H9 (cell line): Measurements from ENCODE around the gene CFAP99. TPM values are rescaled to one million over a fixed set of nuclear protein-coding genes. Genes with fewer than 3 reads are reported as not detected.
A peak's percentile ranks its signal among the peaks of the same experiment; 100 is the strongest.
"Not testable (repeated sequence)": the region's sequence is repeated elsewhere in the genome, so short reads cannot be mapped to it uniquely, and the experiment has no call there.

Experiments used
- DNase-seq: peaks from one replicate; pipeline ENCODE4 v3.0.0-alpha.2; 2017
- H2AFZ ChIP-seq: one replicate; pipeline ENCODE4 v1.6.1; 2013; ENCODE audit warnings: mild to moderate bottlenecking, low read length, control low read depth, moderate library complexity
- H2AK5ac ChIP-seq: 2 replicates; pipeline ENCODE4 v1.6.1; 2013; ENCODE audit warnings: low read length, control low read depth, mixed read lengths; ENCODE audit not compliant: insufficient read length
- H2BK120ac ChIP-seq: one replicate; pipeline ENCODE4 v1.6.1; 2013; ENCODE audit warnings: low read depth, mild to moderate bottlenecking, low read length, control low read depth, inconsistent platforms; ENCODE audit not compliant: poor library complexity, severe bottlenecking
- H2BK12ac ChIP-seq: 2 replicates; pipeline ENCODE4 v1.6.1; 2013; ENCODE audit warnings: low read length, control low read depth, mixed read lengths, low read depth; ENCODE audit not compliant: insufficient read length
- H2BK15ac ChIP-seq: 2 replicates; pipeline ENCODE4 v1.6.1; 2013; ENCODE audit warnings: low read depth, low read length, control low read depth
- H2BK20ac ChIP-seq: one replicate; pipeline ENCODE4 v1.6.1; 2013; ENCODE audit warnings: low read depth, mild to moderate bottlenecking, low read length, control low read depth, inconsistent platforms; ENCODE audit not compliant: poor library complexity, severe bottlenecking
- H2BK5ac ChIP-seq: 2 replicates; pipeline ENCODE4 v1.6.1; 2013; ENCODE audit warnings: low read length, control low read depth, mixed read lengths; ENCODE audit not compliant: insufficient read length
- H3K14ac ChIP-seq: 2 replicates; pipeline ENCODE4 v1.6.1; 2013; ENCODE audit warnings: low read length, control low read depth; ENCODE audit not compliant: insufficient read depth
- H3K18ac ChIP-seq: 2 replicates; pipeline ENCODE4 v1.6.1; 2013; ENCODE audit warnings: low read depth, mild to moderate bottlenecking, mixed read lengths, low read length, control low read depth; ENCODE audit not compliant: insufficient read length
- H3K23ac ChIP-seq: 2 replicates; pipeline ENCODE4 v1.6.1; 2013; ENCODE audit warnings: low read length, control low read depth, mixed read lengths, low read depth; ENCODE audit not compliant: insufficient read length
- H3K23me2 ChIP-seq: 2 replicates; pipeline ENCODE4 v1.6.1; 2013; ENCODE audit warnings: low read depth, mild to moderate bottlenecking, mixed read lengths, low read length, control low read depth; ENCODE audit not compliant: insufficient read length, poor library complexity, severe bottlenecking
- H3K27ac ChIP-seq: 2 replicates; pipeline ENCODE4 v1.5.1; 2013; ENCODE audit warnings: low read length, control low read depth, mixed read lengths, low read depth; ENCODE audit not compliant: insufficient read length
- H3K27me3 ChIP-seq: 2 replicates; pipeline ENCODE4 v1.6.1; 2013; ENCODE audit warnings: low read length, control low read depth, inconsistent platforms; ENCODE audit not compliant: insufficient read depth
- H3K4ac ChIP-seq: 2 replicates; pipeline ENCODE4 v1.6.1; 2013; ENCODE audit warnings: low read depth, mild to moderate bottlenecking, control low read depth, inconsistent platforms, low read length, moderate library complexity
- H3K4me1 ChIP-seq: 2 replicates; pipeline ENCODE4 v1.6.1; 2013; ENCODE audit warnings: low read length, control low read depth, inconsistent platforms; ENCODE audit not compliant: insufficient read depth
- H3K4me2 ChIP-seq: 2 replicates; pipeline ENCODE4 v1.6.1; 2013; ENCODE audit warnings: low read length, control low read depth, mixed read lengths; ENCODE audit not compliant: insufficient read length, insufficient read depth
- H3K56ac ChIP-seq: 2 replicates; pipeline ENCODE4 v1.6.1; 2013; ENCODE audit warnings: low read depth, mild to moderate bottlenecking, mixed read lengths, low read length, control low read depth; ENCODE audit not compliant: insufficient read length
- H3K79me1 ChIP-seq: 2 replicates; pipeline ENCODE4 v1.6.1; 2013; ENCODE audit warnings: low read depth, mild to moderate bottlenecking, moderate library complexity, low read length, control low read depth, inconsistent platforms; ENCODE audit not compliant: insufficient read depth, poor library complexity, severe bottlenecking
- H3K79me2 ChIP-seq: 2 replicates; pipeline ENCODE4 v1.6.1; 2013; ENCODE audit warnings: low read length, control low read depth, inconsistent platforms; ENCODE audit not compliant: insufficient read depth
- H3K9ac ChIP-seq: 2 replicates; pipeline ENCODE4 v1.6.1; 2013; ENCODE audit warnings: low read length, control low read depth, mixed read lengths; ENCODE audit not compliant: insufficient read length; ENCODE audit errors: extremely low read depth
- H3K9me3 ChIP-seq: one replicate; pipeline ENCODE4 v1.6.1; 2013; ENCODE audit warnings: low read depth, low read length, inconsistent platforms; ENCODE audit not compliant: control insufficient read depth
- H3T11ph ChIP-seq: one replicate; pipeline ENCODE4 v1.6.1; 2013; ENCODE audit warnings: mild to moderate bottlenecking, low read length, control low read depth, inconsistent platforms
- H4K20me1 ChIP-seq: one replicate; pipeline ENCODE4 v1.6.1; 2013; ENCODE audit not compliant: control insufficient read depth, insufficient read length, insufficient read depth
- H4K5ac ChIP-seq: 2 replicates; pipeline ENCODE4 v1.6.1; 2013; ENCODE audit warnings: low read depth, mild to moderate bottlenecking, mixed read lengths, low read length, control low read depth; ENCODE audit not compliant: insufficient read length
- H4K8ac ChIP-seq: replicated peaks from 2 replicates; pipeline ENCODE4 v1.6.1; 2013; ENCODE audit warnings: low read length, control low read depth, mixed read lengths, low read depth; ENCODE audit not compliant: insufficient read length
- H4K91ac ChIP-seq: 2 replicates; pipeline ENCODE4 v1.6.1; 2013; ENCODE audit warnings: low read depth, mild to moderate bottlenecking, moderate library complexity, mixed read lengths, low read length, control low read depth; ENCODE audit not compliant: insufficient read length
- H3K27ac Mint-ChIP-seq, 3 experiments: 2 replicates in 2 of 3; 3 replicates in 1 of 3; pipeline ENCODE4 v1.8.0; 2020 to 2021; ENCODE audit warnings: mixed read lengths in 3 of 3, mild to moderate bottlenecking in 1 of 3, moderate library complexity in 1 of 3
- H3K27me3 Mint-ChIP-seq: 2 replicates; pipeline ENCODE4 v1.8.0; 2021; ENCODE audit warnings: low read depth, mild to moderate bottlenecking, moderate library complexity, mixed read lengths
- H3K36me3 Mint-ChIP-seq, 3 experiments: 2 replicates in 2 of 3; 3 replicates in 1 of 3; pipeline ENCODE4 v1.8.0; 2020 to 2021; ENCODE audit warnings: low read depth in 3 of 3, mixed read lengths in 3 of 3; ENCODE audit not compliant: insufficient read depth in 1 of 3
- H3K4me1 Mint-ChIP-seq, 2 experiments: 2 replicates each; pipeline ENCODE4 v1.8.0; 2020; ENCODE audit warnings: mixed read lengths in 2 of 2
- H3K4me3 Mint-ChIP-seq, 2 experiments: 2 replicates in 1 of 2; 3 replicates in 1 of 2; pipeline ENCODE4 v1.8.0; 2020 to 2021; ENCODE audit warnings: mild to moderate bottlenecking in 2 of 2, mixed read lengths in 2 of 2, moderate library complexity in 1 of 2
- H3K9me3 Mint-ChIP-seq, 2 experiments: 2 replicates in 1 of 2; 3 replicates in 1 of 2; pipeline ENCODE4 v1.8.0; 2020; ENCODE audit warnings: mild to moderate bottlenecking in 2 of 2, mixed read lengths in 2 of 2, moderate library complexity in 1 of 2
- WGBS: extraction: QIAGEN DNeasy Blood & Tissue Kit; methylation state at CpG from one replicate; pipeline ENCODE4 v1.1.7; 2013; ENCODE audit warnings: missing lambda C conversion rate, low lambda C conversion rate, mixed read lengths; ENCODE audit not compliant: insufficient read length; ENCODE audit errors: extremely low coverage; 5-methylcytosine and 5-hydroxymethylcytosine counted together
- total RNA-seq: library from RNA; stranded (reverse); gene quantifications from 2 replicates; pipeline ENCODE4 v1.2.1, GENCODE V29; 2021
- TF ChIP-seq, protein P1 (sequence below): fragments of 200-600 bp; sonication (generic); conservative IDR thresholded peaks from 3 replicates; pipeline ENCODE4 v1.8.0; 2021; ENCODE audit warnings: antibody characterized with exemption, mild to moderate bottlenecking

CFAP99 gene
- total RNA-seq, 1 experiment from 2014 or later: 0.35 TPM

DNA sequence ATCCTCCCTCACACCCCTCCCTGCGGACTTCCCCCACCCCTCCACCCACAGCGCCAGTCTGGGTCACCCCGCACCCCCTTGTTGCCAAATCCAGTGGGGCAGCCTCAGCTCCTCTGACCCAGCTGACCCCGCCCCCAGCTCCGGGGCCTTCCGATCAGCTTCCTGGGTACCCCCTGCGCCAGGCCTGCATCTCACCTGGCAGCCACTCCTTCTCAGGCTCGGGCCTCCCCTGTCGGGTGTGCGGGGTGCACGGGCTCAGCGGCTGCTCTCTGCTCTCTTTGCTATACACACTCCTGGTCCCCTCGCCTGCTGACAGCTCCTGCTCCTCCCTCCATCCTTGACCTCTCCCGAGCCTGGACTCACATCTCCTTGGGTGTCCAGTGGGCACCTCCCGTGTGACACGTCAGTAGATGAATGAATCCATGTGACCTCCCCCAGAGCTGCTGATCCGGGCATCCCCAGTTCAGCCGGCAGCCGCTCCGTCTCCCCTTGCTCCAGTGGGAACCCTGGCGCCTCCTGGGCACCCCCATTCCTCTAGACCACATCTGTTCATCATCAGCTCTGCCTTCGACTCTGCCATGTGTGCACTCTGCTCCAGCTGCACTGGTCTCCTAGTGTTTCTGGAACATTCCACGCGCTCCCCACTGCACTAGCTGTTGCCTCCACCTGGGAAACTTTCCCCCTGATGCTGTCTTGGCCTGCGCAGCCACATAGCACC, 9.9 kb downstream of the CFAP99 start:
- Histone ChIP-seq H3K18ac (no peak overlapping the region), H3K4me1 (no peaks in the 10 kb centered on the region), H2BK120ac (no peak overlapping the region), H3K14ac (no peak overlapping the region; the same call in 1 of the 2 replicates), H3K27me3 (no peaks in the 10 kb centered on the region), H3K27ac (no peak overlapping the region), H3K79me2 (no peaks in the 10 kb centered on the region), H4K91ac (no peak overlapping the region), H3K4ac (no peak overlapping the region), H3K79me1 (no peaks in the 10 kb centered on the region), H3K4me2 (no peak overlapping the region), H4K5ac (no peak overlapping the region), H2AK5ac (no peak overlapping the region), H3K9ac (no peak overlapping the region), H4K8ac (no peak overlapping the region), H3T11ph (no peak overlapping the region), H4K20me1 (no peaks in the 10 kb centered on the region), H2BK20ac (no peak overlapping the region), H3K9me3 (no peaks in the 10 kb centered on the region), H2AFZ (no peak overlapping the region), H3K23me2 (no peaks in the 10 kb centered on the region), H2BK12ac (no peak overlapping the region), H2BK15ac (no peak overlapping the region), H2BK5ac (no peak overlapping the region), H3K56ac (no peak overlapping the region), H3K23ac (no peak overlapping the region)
- Mint-ChIP-seq H3K27ac (no peak overlapping the region; a peak in 1 of 7 replicates), H3K27me3 (peaks cover 2% of the 10 kb centered on the region; the same call in 1 of the 2 replicates), H3K36me3 (no peaks in the 10 kb centered on the region), H3K4me1 (peaks cover 0 to 2% of the 10 kb centered on the region in 2 experiments; a peak in 2 of 4 replicates), H3K4me3 (no peak overlapping the region), H3K9me3 (no peaks in the 10 kb centered on the region; a peak in 1 of 5 replicates)
- no CpG with 5 or more reads among the region's 25 CpGs for WGBS
- DNase-seq: peak; percentile 25
- TF ChIP-seq, protein P1, sequence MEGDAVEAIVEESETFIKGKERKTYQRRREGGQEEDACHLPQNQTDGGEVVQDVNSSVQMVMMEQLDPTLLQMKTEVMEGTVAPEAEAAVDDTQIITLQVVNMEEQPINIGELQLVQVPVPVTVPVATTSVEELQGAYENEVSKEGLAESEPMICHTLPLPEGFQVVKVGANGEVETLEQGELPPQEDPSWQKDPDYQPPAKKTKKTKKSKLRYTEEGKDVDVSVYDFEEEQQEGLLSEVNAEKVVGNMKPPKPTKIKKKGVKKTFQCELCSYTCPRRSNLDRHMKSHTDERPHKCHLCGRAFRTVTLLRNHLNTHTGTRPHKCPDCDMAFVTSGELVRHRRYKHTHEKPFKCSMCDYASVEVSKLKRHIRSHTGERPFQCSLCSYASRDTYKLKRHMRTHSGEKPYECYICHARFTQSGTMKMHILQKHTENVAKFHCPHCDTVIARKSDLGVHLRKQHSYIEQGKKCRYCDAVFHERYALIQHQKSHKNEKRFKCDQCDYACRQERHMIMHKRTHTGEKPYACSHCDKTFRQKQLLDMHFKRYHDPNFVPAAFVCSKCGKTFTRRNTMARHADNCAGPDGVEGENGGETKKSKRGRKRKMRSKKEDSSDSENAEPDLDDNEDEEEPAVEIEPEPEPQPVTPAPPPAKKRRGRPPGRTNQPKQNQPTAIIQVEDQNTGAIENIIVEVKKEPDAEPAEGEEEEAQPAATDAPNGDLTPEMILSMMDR: no peak

DNA sequence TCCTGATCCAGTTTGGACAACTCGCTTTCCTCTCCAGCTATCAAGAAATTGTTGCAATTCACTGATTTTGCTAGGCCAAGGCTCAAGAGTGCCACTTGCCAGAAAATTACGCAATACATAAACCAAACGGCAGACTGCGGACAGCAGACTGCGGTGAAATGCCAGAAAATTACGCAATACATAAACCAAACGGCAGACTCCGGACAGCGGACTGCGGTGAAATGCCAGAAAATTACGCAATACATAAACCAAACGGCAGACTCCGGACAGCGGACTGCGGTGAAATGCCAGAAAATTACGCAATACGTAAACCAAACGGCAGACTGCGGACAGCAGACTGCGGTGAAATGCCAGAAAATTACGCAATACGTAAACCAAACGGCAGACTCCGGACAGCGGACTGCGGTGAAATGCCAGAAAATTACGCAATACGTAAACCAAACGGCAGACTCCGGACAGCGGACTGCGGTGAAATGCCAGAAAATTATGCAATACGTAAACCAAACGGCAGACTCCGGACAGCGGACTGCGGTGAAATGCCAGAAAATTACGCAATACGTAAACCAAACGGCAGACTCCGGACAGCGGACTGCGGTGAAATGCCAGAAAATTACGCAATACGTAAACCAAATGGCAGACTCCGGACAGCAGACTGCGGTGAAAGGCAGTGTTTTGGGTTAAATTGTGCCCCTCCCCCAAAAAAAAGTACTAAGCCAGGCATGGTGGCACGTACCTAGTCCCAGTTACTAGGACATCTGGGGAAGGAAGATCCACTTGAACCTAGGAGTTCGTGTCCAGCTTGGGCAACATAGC, 11.4 kb downstream of the CFAP99 start:
- H3K27ac ChIP-seq, H4K5ac ChIP-seq, H3K79me1 ChIP-seq, H2BK12ac ChIP-seq, H4K20me1 ChIP-seq, H3K23me2 ChIP-seq, H2BK120ac ChIP-seq, H3K4me3 Mint-ChIP-seq, H3K27me3 ChIP-seq, H3K9me3 Mint-ChIP-seq, DNase-seq, H3K56ac ChIP-seq, H2BK15ac ChIP-seq, H3K4me2 ChIP-seq, H3T11ph ChIP-seq, H3K9ac ChIP-seq, H3K4me1 ChIP-seq, H2BK20ac ChIP-seq, H3K23ac ChIP-seq, H3K18ac ChIP-seq, H2AFZ ChIP-seq, H3K4me1 Mint-ChIP-seq, H2BK5ac ChIP-seq, H3K9me3 ChIP-seq, H3K27ac Mint-ChIP-seq, H3K79me2 ChIP-seq, H3K14ac ChIP-seq, H3K36me3 Mint-ChIP-seq, H2AK5ac ChIP-seq, H4K91ac ChIP-seq, H3K27me3 Mint-ChIP-seq, H3K4ac ChIP-seq, H4K8ac ChIP-seq: not testable (repeated sequence)
- WGBS: no CpG with 5 or more reads among the region's 49 CpGs
